GM12875 (cell line): ENCODE measurements around the gene SAMD3.

ENCODE experiments used
- H3K4me3 ChIP-seq: one replicate; pipeline ENCODE4 v1.5.1; 2011; ENCODE audit warnings: low read depth, low read length, control low read depth
- CTCF ChIP-seq: IDR thresholded peaks from 2 replicates; pipeline ENCODE4 v1.5.1; 2011; ENCODE audit warnings: low read depth, mild to moderate bottlenecking, control low read depth, inconsistent platforms, low read length, moderate library complexity, borderline replicate concordance; ENCODE audit not compliant: insufficient read depth

SAMD3 gene

GRCh38 chr6:130190701-130191690, 31.8 kb downstream of the SAMD3 start:
- TF ChIP-seq CTCF, result no peak
- H3K4me3 ChIP-seq, result no peak overlapping the region

DNA sequence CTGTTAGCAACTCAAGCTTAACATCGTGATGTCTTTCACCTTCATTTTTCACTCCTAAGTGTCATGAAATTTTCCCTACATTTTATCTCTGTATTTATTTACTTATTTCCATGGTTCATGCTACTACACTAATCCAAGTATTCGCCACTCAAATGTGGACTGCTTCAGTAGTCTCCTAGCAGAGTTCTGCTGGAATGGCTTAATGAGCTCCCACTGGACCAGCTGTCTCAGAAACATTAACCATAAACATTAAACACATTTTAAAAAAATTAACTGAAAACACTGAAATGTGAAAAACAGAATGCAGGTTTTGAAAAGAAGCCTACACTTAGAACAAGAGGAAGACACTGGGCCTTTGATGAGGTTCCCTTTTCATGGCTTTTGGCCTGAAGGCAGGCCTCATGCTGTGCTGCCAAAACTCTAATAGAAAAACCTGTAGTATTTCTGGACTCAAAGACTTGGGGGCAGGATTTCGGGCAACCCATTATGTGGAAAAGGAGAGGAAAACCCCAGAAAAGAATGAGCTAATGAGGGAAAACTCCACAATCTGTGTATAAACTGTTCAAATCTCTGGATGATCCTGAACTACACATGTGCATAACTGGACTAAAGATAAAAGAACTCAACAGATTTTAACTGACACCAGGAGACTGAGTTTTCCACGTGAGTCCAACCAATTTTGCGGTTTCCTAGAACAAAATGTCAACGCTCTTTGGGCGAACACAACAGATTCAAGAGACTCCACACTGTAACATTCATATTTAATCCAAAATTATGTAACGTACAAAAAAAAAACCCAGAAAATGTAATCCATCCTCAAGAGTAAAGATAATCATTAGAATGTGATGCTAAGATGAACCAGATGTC, 33.0 kb downstream of the SAMD3 start:
- no peak for TF ChIP-seq CTCF
- H3K4me3 ChIP-seq, result no peak overlapping the region

DNA sequence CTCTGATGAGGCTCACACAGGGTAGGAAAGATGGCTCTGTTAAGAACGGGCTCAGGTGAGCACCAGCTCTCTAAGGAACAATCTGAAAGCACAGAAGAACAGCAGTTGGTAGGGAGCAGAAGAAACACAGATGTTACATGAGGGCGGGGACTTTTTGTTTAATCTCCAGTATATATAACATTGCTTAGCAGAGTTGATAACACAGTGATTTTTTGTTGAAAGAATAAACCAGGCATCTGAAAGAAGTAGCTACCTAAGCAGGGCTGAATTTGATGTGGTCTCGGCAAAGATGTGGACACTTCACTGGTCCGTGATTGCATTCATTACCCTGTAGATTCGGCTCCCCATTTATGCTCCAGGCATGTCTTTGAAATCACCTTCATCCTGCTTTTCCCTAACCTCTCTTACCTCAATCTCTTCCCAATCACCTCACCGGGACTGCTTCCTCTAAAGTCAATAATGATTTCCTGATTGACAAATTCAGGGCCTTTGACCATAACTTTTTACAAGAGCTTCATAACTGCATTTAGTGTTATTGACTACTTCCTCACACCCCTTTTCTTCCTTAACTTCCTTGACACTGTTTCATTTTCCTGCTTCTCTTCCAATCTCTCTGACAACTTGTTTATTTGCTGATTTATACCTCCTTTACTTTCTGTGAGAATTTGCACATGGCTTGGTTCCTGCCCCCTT, 34.4 kb downstream of the SAMD3 start:
- no peak for TF ChIP-seq CTCF
- no peak overlapping the region for H3K4me3 ChIP-seq

- no peak overlapping the region for H3K4me3 ChIP-seq
- TF ChIP-seq CTCF, result no peak
These were observed 35.2 kb downstream of the SAMD3 start for GRCh38 chr6:130187335-130188206.

GRCh38 chr6:130185658-130186057, 37.1 kb downstream of the SAMD3 start:
- H3K4me3 ChIP-seq, result no peak overlapping the region
- TF ChIP-seq CTCF, result no peak

DNA sequence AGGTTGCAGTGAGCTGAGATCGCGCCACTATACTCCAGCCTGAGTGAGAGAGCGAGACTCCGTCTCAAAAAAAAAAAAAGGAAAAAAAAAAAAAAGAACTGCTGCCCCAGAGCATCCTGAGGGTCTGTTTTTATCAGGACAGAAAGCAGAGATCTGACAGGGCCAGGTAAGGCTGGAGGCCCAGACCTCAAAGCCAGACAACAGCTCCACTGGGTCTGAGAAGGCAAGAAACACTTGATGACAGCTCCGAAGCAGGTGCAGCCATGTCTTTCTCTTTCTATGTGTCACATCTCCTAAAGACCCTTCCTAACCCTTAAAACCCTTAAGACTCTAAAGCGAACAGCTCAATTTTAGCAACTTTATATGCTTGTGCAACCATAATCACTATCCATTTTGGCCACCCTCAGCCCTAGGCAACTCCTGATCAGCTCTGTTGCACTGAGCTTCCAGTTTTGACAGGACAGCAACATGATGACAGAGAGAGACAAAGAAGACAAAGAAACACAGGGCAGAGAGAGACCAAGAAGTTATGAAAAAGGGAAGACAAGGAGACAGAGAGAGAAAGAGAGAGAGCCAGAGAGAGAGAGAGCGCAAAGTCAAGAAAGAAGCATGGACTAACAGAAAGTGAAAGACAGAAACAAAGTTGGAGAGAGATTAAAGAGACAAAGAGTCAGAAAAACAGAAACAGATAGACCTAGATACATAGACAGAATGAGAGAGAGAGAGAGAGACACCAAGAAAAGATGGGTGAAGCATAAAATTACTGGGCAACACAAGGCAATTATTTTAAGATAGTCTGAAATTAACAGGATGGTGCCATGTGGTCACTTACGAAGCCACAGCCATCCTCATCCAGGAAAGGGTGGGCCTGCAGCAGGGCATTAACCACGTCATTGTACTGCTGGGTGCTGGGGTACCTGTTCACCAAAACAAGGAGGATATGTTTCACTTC, 39.2 kb downstream of the SAMD3 start:
- no peak overlapping the region for H3K4me3 ChIP-seq
- TF ChIP-seq CTCF, result no peak
